Measurements from ENCODE around the gene ALOX5AP. TPM values are rescaled to one million over a fixed set of nuclear protein-coding genes. Genes with fewer than 3 reads are reported as not detected.

ALOX5AP gene
- total and polyA plus RNA-seq, 10 of the 15 experiments (the other 5 are each of a cell fraction or from before 2014, with no cell fraction given), result 45.9 to 426 (median 109) TPM

Other genes starting within 250 kb of the ALOX5AP start
- gene USPL1, start 117.6 kb upstream of the ALOX5AP start, total RNA-seq (2014; rRNA removed), result 15.5 and 18.4 TPM in 2 replicates
- 16.5 and 17.5 TPM in 2 replicates for gene USPL1, start 117.6 kb upstream of the ALOX5AP start, total RNA-seq (2014; rRNA removed; fragmentation: Illumina TruSeq; extraction: Trizol)
- gene USPL1, start 117.6 kb upstream of the ALOX5AP start, total RNA-seq (2021), result 14.3 and 16.2 TPM in 2 replicates
- gene USPL1, start 117.6 kb upstream of the ALOX5AP start, polyA plus RNA-seq (2011; rRNA removed), result 21.7 and 30.6 TPM in 2 replicates
- 23.2 and 26.2 TPM in 2 replicates for gene USPL1, start 117.6 kb upstream of the ALOX5AP start, polyA plus RNA-seq (2014; fragmentation: Illumina TruSeq; extraction: Trizol)
- gene USPL1, start 117.6 kb upstream of the ALOX5AP start, polyA plus RNA-seq (2014; fragmentation: Nextera tagmentation; extraction: Ambion mirVana), result 1 to 10 TPM; 7.9 to 8.0 TPM
- 14.2 and 16.7 TPM in 2 replicates for gene USPL1, start 117.6 kb upstream of the ALOX5AP start, polyA plus RNA-seq (2014; rRNA removed)
- 10 to 100 TPM in 1 of 2 experiments, 1 to 10 TPM in 1; 9.1 to 12.0 TPM for gene USPL1, start 117.6 kb upstream of the ALOX5AP start, polyA plus RNA-seq (2016; fragmentation: Nextera tagmentation; extraction: Ambion mirVana)
- not detected in 2 replicates for gene MEDAG, start 170.7 kb downstream of the ALOX5AP start, total RNA-seq (2014; rRNA removed)
- gene MEDAG, start 170.7 kb downstream of the ALOX5AP start, total RNA-seq (2014; rRNA removed; fragmentation: Illumina TruSeq; extraction: Trizol), result not detected in 2 replicates
- not detected in 2 replicates for gene MEDAG, start 170.7 kb downstream of the ALOX5AP start, total RNA-seq (2021)
- gene MEDAG, start 170.7 kb downstream of the ALOX5AP start, polyA plus RNA-seq (2011; rRNA removed), result 0.03 TPM in 1 of 2 replicates, not detected in the other
- gene MEDAG, start 170.7 kb downstream of the ALOX5AP start, polyA plus RNA-seq (2014; fragmentation: Illumina TruSeq; extraction: Trizol), result not detected in 2 replicates
- gene MEDAG, start 170.7 kb downstream of the ALOX5AP start, polyA plus RNA-seq (2014; fragmentation: Nextera tagmentation; extraction: Ambion mirVana), result not detected
- not detected in 2 replicates for gene MEDAG, start 170.7 kb downstream of the ALOX5AP start, polyA plus RNA-seq (2014; rRNA removed)
- not detected for gene MEDAG, start 170.7 kb downstream of the ALOX5AP start, polyA plus RNA-seq (2016; fragmentation: Nextera tagmentation; extraction: Ambion mirVana)
- not detected in 2 replicates for gene TEX26, start 197.1 kb downstream of the ALOX5AP start, total RNA-seq (2014; rRNA removed)
- gene TEX26, start 197.1 kb downstream of the ALOX5AP start, total RNA-seq (2014; rRNA removed; fragmentation: Illumina TruSeq; extraction: Trizol), result not detected in 2 replicates
- not detected in 2 replicates for gene TEX26, start 197.1 kb downstream of the ALOX5AP start, total RNA-seq (2021)
- gene TEX26, start 197.1 kb downstream of the ALOX5AP start, polyA plus RNA-seq (2011; rRNA removed), result not detected in 2 replicates
- not detected in 2 replicates for gene TEX26, start 197.1 kb downstream of the ALOX5AP start, polyA plus RNA-seq (2014; fragmentation: Illumina TruSeq; extraction: Trizol)
- gene TEX26, start 197.1 kb downstream of the ALOX5AP start, polyA plus RNA-seq (2014; fragmentation: Nextera tagmentation; extraction: Ambion mirVana), result not detected
- not detected in 2 replicates for gene TEX26, start 197.1 kb downstream of the ALOX5AP start, polyA plus RNA-seq (2014; rRNA removed)
- not detected for gene TEX26, start 197.1 kb downstream of the ALOX5AP start, polyA plus RNA-seq (2016; fragmentation: Nextera tagmentation; extraction: Ambion mirVana)

All from GM12878 (cell line).